ENCODE results near the gene BARHL1. TPM values are rescaled to one million over a fixed set of nuclear protein-coding genes. Genes with fewer than 3 reads are reported as not detected.

Gene BARHL1
- total RNA-seq, 1 experiment from 2014 or later: 0.15 TPM

- H3K4me3 Mint-ChIP-seq: no peak overlapping the region
- ChIA-PET CTCF (no interaction called here), POLR2A (interaction anchor here (0.7 kb wide), 1 partner anchor 36 kb away, joined by 7 read pairs; the partner anchor contains the start of gene DDX31)
- H3K36me3 Mint-ChIP-seq: peaks cover 35% of the 10 kb centered on the region
- ATAC-seq (no peak), DNase-seq (ENCODE audit: low spot score) (no peak)
- no peaks in the 10 kb centered on the region for H3K4me1 Mint-ChIP-seq
- TF ChIP-seq IRF1 (CRISPR knock-in tag; IDR thresholded peaks at IDR 0.05) (no peak), ZBTB21 (CRISPR knock-in tag; IDR thresholded peaks at IDR 0.05; ENCODE audit: borderline replicate concordance) (no peak), ZNF121 (CRISPR knock-in tag; IDR thresholded peaks at IDR 0.05) (no peak), ZNF425 (CRISPR knock-in tag; conservative IDR thresholded peaks at IDR 0.05) (no peak), STAT6 (CRISPR knock-in tag; conservative IDR thresholded peaks at IDR 0.05; ENCODE audit: low read depth) (no peak), ZNF138 (CRISPR knock-in tag; conservative IDR thresholded peaks at IDR 0.05) (no peak), NFYB (CRISPR knock-in tag; conservative IDR thresholded peaks at IDR 0.05; ENCODE audit: low read depth) (no peak), ZNF317 (CRISPR knock-in tag; IDR thresholded peaks at IDR 0.05; ENCODE audit: borderline replicate concordance, low read depth) (no peak), AFF4 (CRISPR knock-in tag; IDR thresholded peaks at IDR 0.05; ENCODE audit: borderline replicate concordance) (no peak), ZMAT4 (CRISPR knock-in tag; IDR thresholded peaks at IDR 0.05) (no peak), NR2C2 (CRISPR knock-in tag; IDR thresholded peaks at IDR 0.05) (no peak), HMGA2 (CRISPR knock-in tag; IDR thresholded peaks at IDR 0.05) (no peak), RORB (CRISPR knock-in tag; IDR thresholded peaks at IDR 0.05) (no peak), MLX (CRISPR knock-in tag; IDR thresholded peaks at IDR 0.05) (no peak), ELF4 (CRISPR knock-in tag; IDR thresholded peaks at IDR 0.05; ENCODE audit: low read depth) (no peak), E2F5 (CRISPR knock-in tag; IDR thresholded peaks at IDR 0.05) (no peak), TCF7 (CRISPR knock-in tag; IDR thresholded peaks at IDR 0.05; ENCODE audit: low read depth) (no peak)
- no peak overlapping the region for H3K27ac Mint-ChIP-seq
- no peaks in the 10 kb centered on the region for H3K9me3 Mint-ChIP-seq
- H3K27me3 Mint-ChIP-seq (ENCODE audit: low read depth): no peaks in the 10 kb centered on the region
Measured at GRCh38 chr9:132634327-132634726, 51.9 kb downstream of the BARHL1 start.

Data from WTC11 (cell line).